DOHH2 (cell line): ENCODE measurements around the gene PHC3.

Experiments
- EZH2phosphoT487 ChIP-seq: fragments of 200-600 bp; sonication (generic); IDR thresholded peaks from 2 replicates; pipeline ENCODE4 v1.6.1; 2017; ENCODE audit warnings: borderline replicate concordance, mild to moderate bottlenecking, antibody characterized with exemption, low read length, moderate library complexity, mixed read lengths
- TF ChIP-seq, protein P1 (sequence below): fragments of 200-600 bp; sonication (generic); IDR thresholded peaks from one replicate; pipeline ENCODE4 v1.5.1; 2014; ENCODE audit warnings: antibody characterized with exemption, mild to moderate bottlenecking, low read depth, low read length; ENCODE audit not compliant: poor library complexity, severe bottlenecking

- TF ChIP-seq, protein P1, sequence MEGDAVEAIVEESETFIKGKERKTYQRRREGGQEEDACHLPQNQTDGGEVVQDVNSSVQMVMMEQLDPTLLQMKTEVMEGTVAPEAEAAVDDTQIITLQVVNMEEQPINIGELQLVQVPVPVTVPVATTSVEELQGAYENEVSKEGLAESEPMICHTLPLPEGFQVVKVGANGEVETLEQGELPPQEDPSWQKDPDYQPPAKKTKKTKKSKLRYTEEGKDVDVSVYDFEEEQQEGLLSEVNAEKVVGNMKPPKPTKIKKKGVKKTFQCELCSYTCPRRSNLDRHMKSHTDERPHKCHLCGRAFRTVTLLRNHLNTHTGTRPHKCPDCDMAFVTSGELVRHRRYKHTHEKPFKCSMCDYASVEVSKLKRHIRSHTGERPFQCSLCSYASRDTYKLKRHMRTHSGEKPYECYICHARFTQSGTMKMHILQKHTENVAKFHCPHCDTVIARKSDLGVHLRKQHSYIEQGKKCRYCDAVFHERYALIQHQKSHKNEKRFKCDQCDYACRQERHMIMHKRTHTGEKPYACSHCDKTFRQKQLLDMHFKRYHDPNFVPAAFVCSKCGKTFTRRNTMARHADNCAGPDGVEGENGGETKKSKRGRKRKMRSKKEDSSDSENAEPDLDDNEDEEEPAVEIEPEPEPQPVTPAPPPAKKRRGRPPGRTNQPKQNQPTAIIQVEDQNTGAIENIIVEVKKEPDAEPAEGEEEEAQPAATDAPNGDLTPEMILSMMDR = no peak
- TF ChIP-seq EZH2phosphoT487 = no peak
Observed at GRCh38 chr3:170058127-170058526, 123.4 kb downstream of the PHC3 start.
